A549 (cell line): ENCODE measurements around the gene TECPR2.

Source experiments
- CTCF ChIP-seq: fragments of >200 bp; sonication (Bioruptor Twin); formaldehyde crosslinking; IDR thresholded peaks from 3 replicates; pipeline ENCODE4 v1.5.1; 2016
- MYC ChIP-seq: IDR thresholded peaks from 2 replicates; pipeline ENCODE4 v1.6.1; 2012; ENCODE audit warnings: mild to moderate bottlenecking, inconsistent platforms, low read length, improper control_type of control experiment, borderline replicate concordance
- POLR2A ChIP-seq: IDR thresholded peaks from 2 replicates; pipeline ENCODE4 v1.6.1; 2012; ENCODE audit warnings: mild to moderate bottlenecking, low read length
- ZSCAN20 ChIP-seq: fragments of 250-450 bp; sonication (Bioruptor Pico); IDR thresholded peaks from 2 replicates; pipeline ENCODE4 v1.8.0; 2022; ENCODE audit warnings: mild to moderate bottlenecking, moderate library complexity
- TF ChIP-seq, protein P1 (sequence below): IDR thresholded peaks from 2 replicates; pipeline ENCODE4 v1.6.1; 2012

DNA sequence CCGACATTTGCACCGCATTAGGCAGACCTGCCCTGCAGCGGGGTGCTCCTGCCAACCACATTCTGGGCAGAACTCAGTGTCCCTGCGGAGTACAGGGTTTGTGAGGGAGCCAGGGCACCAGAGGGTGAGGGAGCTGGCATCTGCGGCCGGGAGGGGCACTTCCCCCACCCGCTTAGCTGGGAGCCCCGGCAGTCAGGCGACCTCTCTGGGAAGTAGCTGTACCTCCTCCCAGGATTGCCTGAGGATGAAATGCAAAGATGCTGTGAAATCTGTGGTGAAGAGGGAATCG lies 88.3 kb downstream of the TECPR2 start:
- TF ChIP-seq, protein P1, sequence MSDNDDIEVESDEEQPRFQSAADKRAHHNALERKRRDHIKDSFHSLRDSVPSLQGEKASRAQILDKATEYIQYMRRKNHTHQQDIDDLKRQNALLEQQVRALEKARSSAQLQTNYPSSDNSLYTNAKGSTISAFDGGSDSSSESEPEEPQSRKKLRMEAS: no peak
- TF ChIP-seq CTCF (no peak), MYC (no peak), POLR2A (no peak), ZSCAN20 (CRISPR knock-in tag) (no peak)
